Common myeloid progenitor, CD34-positive (primary cell): ENCODE data around the gene PIEZO1.
A peak's percentile ranks its signal among the peaks of the same experiment; 100 is the strongest.

ENCODE experiments used
- CTCF ChIA-PET: fragments of 350-600 bp; sonication (Branson Sonifier 250); formaldehyde crosslinking; loops from one replicate; lab custom pipeline; 2021; ENCODE audit warnings: antibody characterized with exemption; lab: Charles Lee
- POLR2A ChIA-PET: fragments of 350-600 bp; sonication (Branson Sonifier 250); formaldehyde crosslinking; loops from one replicate; lab custom pipeline; 2021; ENCODE audit warnings: antibody characterized with exemption; lab: Charles Lee
- DNase-seq, 3 donors: peaks; one replicate each; pipeline versions ENCODE4 v3.0.0 to v3.0.0-alpha.2; 2013
- H3K27ac ChIP-seq, 2 experiments: 1 replicate in 1 of 2; 2 replicates in 1 of 2; pipeline ENCODE4 v1.7.0; 2013; ENCODE audit warnings: inconsistent platforms in 2 of 2, low read length in 2 of 2, mild to moderate bottlenecking in 2 of 2, low read depth in 1 of 2, moderate library complexity in 1 of 2; ENCODE audit not compliant: severe bottlenecking in 2 of 2, insufficient read depth in 1 of 2, poor library complexity in 1 of 2
- H3K27me3 ChIP-seq, 5 experiments: replicated peaks in 2 of 5; 1 replicate in 3 of 5; 2 replicates in 2 of 5; pipeline versions ENCODE4 v1.6.1 to v1.7.0; 2013; ENCODE audit warnings: low read length in 4 of 5, mild to moderate bottlenecking in 2 of 5, moderate library complexity in 2 of 5, inconsistent platforms in 1 of 5; ENCODE audit not compliant: insufficient read depth in 5 of 5, control insufficient read depth in 4 of 5
- H3K36me3 ChIP-seq, 4 experiments: 1 replicate in 2 of 4; 2 replicates in 2 of 4; pipeline versions ENCODE4 v1.6.1 to v1.7.0; 2013; ENCODE audit warnings: low read length in 3 of 4, control low read depth in 1 of 4, mild to moderate bottlenecking in 1 of 4; ENCODE audit not compliant: control insufficient read depth in 4 of 4, insufficient read depth in 4 of 4
- H3K4me1 ChIP-seq, 4 experiments: 1 replicate in 3 of 4; 2 replicates in 1 of 4; pipeline versions ENCODE4 v1.6.1 to v1.7.1; 2013; ENCODE audit warnings: low read length in 3 of 4, mild to moderate bottlenecking in 3 of 4, control low read depth in 1 of 4, inconsistent platforms in 1 of 4, moderate library complexity in 1 of 4; ENCODE audit not compliant: control insufficient read depth in 4 of 4, insufficient read depth in 4 of 4; ENCODE audit errors: control extremely low read depth in 1 of 4
- H3K4me3 ChIP-seq, 7 experiments: 1 replicate in 4 of 7; 2 replicates in 3 of 7; pipeline versions ENCODE4 v1.5.1 to v1.7.0; 2013; ENCODE audit warnings: mild to moderate bottlenecking in 7 of 7, low read length in 6 of 7, moderate library complexity in 6 of 7, inconsistent platforms in 2 of 7, low read depth in 2 of 7, control low read depth in 1 of 7; ENCODE audit not compliant: insufficient read depth in 4 of 7, control insufficient read depth in 1 of 7; ENCODE audit errors: extremely low read depth in 1 of 7
- H3K9me3 ChIP-seq, 5 experiments: 1 replicate in 4 of 5; 2 replicates in 1 of 5; pipeline versions ENCODE4 v1.6.1 to v1.7.1; 2013; ENCODE audit warnings: low read length in 4 of 5, mild to moderate bottlenecking in 2 of 5, inconsistent platforms in 1 of 5, low read depth in 1 of 5, moderate library complexity in 1 of 5; ENCODE audit not compliant: control insufficient read depth in 4 of 5, insufficient read depth in 2 of 5; ENCODE audit errors: control extremely low read depth in 1 of 5
- WGBS: methylation state at CpG from one replicate; pipeline ENCODE4 v1.1.5; 2013; ENCODE audit not compliant: insufficient coverage; 5-methylcytosine and 5-hydroxymethylcytosine counted together

Gene PIEZO1

DNA sequence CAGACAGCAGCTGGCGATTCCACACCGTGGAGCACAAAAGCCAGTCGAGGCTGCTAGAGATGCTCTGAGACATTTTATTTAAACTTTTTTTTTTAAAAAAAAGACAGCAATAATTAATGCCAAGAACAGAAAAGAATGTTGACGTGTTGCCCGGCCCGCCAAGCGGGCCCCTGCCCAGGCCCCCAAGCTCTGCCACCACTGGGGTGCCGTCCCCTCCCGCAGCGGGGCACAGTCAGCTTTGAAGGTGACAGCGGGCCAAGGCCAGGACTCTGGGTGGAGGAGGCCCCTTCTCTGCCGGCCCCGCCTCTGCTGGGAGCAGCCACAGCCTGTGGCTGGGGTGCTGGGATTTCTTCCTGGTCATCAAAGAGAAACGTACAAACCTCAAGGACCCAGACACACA lies 88.6 kb downstream of the PIEZO1 start:
- Histone ChIP-seq H3K27me3 (no peaks in the 10 kb centered on the region), H3K4me3 (no peak overlapping the region), H3K36me3 (peaks cover 0 to 60% (median 40%) of the 10 kb centered on the region in 4 experiments), H3K9me3 (no peaks in the 10 kb centered on the region), H3K4me1 (peaks cover 2 to 61% (median 53%) of the 10 kb centered on the region in 4 experiments), H3K27ac (no peak overlapping the region)
- ChIA-PET POLR2A (no interaction called here), CTCF (interaction anchor here (1.1 kb wide), 1 partner anchor 75 kb away, joined by 3 read pairs; no protein-coding TSS in a partner anchor)
- DNase-seq, result no peak
- WGBS, result 86% methylated on average over 10 of the region's 14 CpGs

DNA sequence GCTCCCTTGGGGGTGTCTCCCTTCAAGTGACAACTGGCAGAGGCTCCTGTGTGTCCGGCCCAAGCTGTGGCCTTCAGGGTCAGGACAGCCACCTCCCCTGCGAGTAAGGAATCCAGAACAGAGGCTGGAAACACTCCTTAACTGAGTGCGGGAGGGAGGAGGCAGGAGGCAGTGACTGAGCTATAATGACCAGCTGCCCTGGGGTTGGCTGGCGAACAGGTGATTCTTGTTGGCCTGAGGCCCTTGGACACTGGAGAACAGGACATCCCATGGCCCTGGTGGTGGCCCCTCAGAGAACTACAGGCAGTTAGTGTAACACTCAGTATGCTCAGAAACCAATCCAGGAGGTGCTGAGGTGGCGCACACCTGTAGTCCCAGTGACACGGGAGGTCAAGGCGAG lies 89.3 kb downstream of the PIEZO1 start:
- ChIA-PET POLR2A (no interaction called here), CTCF (no interaction called here)
- peaks cover 0 to 60% (median 40%) of the 10 kb centered on the region in 4 experiments for H3K36me3 ChIP-seq
- H3K27ac ChIP-seq, result no peak overlapping the region
- WGBS, result 97% methylated on average over 7 of the region's 7 CpGs
- no peak overlapping the region for H3K4me3 ChIP-seq
- no peaks in the 10 kb centered on the region for H3K9me3 ChIP-seq
- no peak for DNase-seq
- peaks cover 2 to 63% (median 48%) of the 10 kb centered on the region in 4 experiments for H3K4me1 ChIP-seq
- no peaks in the 10 kb centered on the region for H3K27me3 ChIP-seq

DNA sequence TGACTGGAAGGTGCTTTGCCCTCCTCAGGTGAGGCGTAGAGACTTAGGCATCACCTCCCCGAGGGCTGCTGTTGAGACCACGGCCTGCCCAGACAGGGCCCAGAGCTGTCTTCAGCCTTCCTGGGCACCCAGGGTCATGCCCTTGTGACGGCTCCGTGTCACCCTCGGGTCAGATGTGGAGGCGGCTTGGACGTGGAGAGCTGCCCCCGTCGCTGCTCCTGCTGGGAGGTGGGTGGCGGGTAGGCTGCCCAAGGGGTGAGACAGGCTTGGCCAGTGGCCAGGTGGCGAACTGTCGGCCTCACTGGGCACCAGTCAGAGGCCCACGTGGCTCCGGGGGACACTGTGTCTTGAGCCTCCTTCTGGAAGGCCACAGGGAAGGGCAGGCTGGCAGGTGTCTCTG lies 89.8 kb downstream of the PIEZO1 start:
- Histone ChIP-seq H3K4me3 (no peak overlapping the region), H3K27me3 (no peaks in the 10 kb centered on the region), H3K4me1 (peaks cover 2 to 63% (median 43%) of the 10 kb centered on the region in 4 experiments), H3K27ac (no peak overlapping the region), H3K36me3 (peaks cover 0 to 56% (median 40%) of the 10 kb centered on the region in 4 experiments), H3K9me3 (no peaks in the 10 kb centered on the region)
- no peak for DNase-seq
- CTCF ChIA-PET, result no interaction called here
- WGBS, result 96% methylated on average over 14 of the region's 15 CpGs
- POLR2A ChIA-PET, result no interaction called here

GRCh38 chr16:88694221-88695087 lies 90.6 kb downstream of the PIEZO1 start:
- H3K27me3 ChIP-seq, result no peaks in the 10 kb centered on the region
- no peaks in the 10 kb centered on the region for H3K9me3 ChIP-seq
- ChIA-PET CTCF (interaction anchor here (0.8 kb wide), 1 partner anchor 9 kb away, joined by 3 read pairs; no protein-coding TSS in a partner anchor), POLR2A (no interaction called here)
- peaks cover 2 to 57% (median 35%) of the 10 kb centered on the region in 4 experiments for H3K4me1 ChIP-seq
- no peak overlapping the region for H3K27ac ChIP-seq
- no peak overlapping the region for H3K4me3 ChIP-seq
- DNase-seq, result no peak
- peaks cover 0 to 49% (median 36%) of the 10 kb centered on the region in 4 experiments for H3K36me3 ChIP-seq
- 92% methylated on average over 33 of the region's 37 CpGs for WGBS

GRCh38 chr16:88693420-88694177 lies 91.4 kb downstream of the PIEZO1 start:
- POLR2A ChIA-PET, result no interaction called here
- CTCF ChIA-PET, result interaction anchor here (0.8 kb wide), 1 partner anchor 9 kb away, joined by 3 read pairs; no protein-coding TSS in a partner anchor
- H3K27me3 ChIP-seq, result no peaks in the 10 kb centered on the region

DNA sequence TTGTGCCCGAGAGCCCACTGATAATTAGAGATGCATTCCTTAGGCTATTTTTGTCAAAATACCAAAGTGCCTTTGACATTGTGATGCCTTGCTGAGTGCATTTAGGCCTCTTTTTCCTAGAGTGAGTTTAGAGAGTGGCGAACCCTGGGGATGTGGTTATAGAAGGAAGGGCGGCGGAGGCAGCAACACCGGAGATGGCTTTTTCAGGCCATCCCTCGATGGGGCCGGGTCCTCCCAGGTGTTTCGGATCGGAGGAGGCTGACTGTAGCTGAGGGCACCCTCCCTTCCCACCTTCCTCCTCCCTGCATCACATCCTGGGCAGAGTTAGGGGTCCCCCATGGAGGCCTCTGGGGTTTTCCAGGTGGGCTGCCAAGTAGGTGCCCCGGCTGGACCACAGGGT lies 92.2 kb downstream of the PIEZO1 start:
- POLR2A ChIA-PET, result interaction anchor here (1.5 to 2.2 kb wide), 3 partner anchors 8 to 14 kb away, joined by 6 to 15 read pairs (median 9); partner anchors contain the start of genes CTU2 and RNF166

More at GRCh38 chr16:88693420-88694177, 91.4 kb downstream of the PIEZO1 start:
- Histone ChIP-seq H3K4me3 (peak overlapping the region in 2 of 7 experiments; percentile 11 to 57), H3K4me1 (peaks cover 2 to 53% (median 33%) of the 10 kb centered on the region in 4 experiments), H3K27ac (no peak overlapping the region), H3K9me3 (no peaks in the 10 kb centered on the region), H3K36me3 (peaks cover 0 to 40% (median 28%) of the 10 kb centered on the region in 4 experiments)
- 91% methylated on average over 24 of the region's 39 CpGs for WGBS
- DNase-seq, result no peak

More for the DNA sequence above, 92.2 kb downstream of the PIEZO1 start:
- no peak for DNase-seq
- H3K4me1 ChIP-seq, result peaks cover 2 to 53% (median 36%) of the 10 kb centered on the region in 4 experiments
- H3K27me3 ChIP-seq, result no peaks in the 10 kb centered on the region
- no peak overlapping the region for H3K27ac ChIP-seq
- CTCF ChIA-PET, result interaction anchor here (1.6 kb wide), 1 partner anchor 9 kb away, joined by 5 read pairs; no protein-coding TSS in a partner anchor
- H3K4me3 ChIP-seq, result peak overlapping the region in 2 of 7 experiments; percentile 11 to 57
- H3K36me3 ChIP-seq, result peaks cover 0 to 33% (median 22%) of the 10 kb centered on the region in 4 experiments
- WGBS, result 50% methylated on average over 2 of the region's 10 CpGs
- H3K9me3 ChIP-seq, result no peaks in the 10 kb centered on the region
